GM12891 (cell line): ENCODE measurements around the gene ZDHHC14.

Experiments used
- PAX5 ChIP-seq: IDR thresholded peaks from 2 replicates; pipeline ENCODE4 v1.6.1; 2011; ENCODE audit warnings: low read length, moderate library complexity, mild to moderate bottlenecking; ENCODE audit not compliant: insufficient read depth, severe bottlenecking
- POLR2A ChIP-seq: IDR thresholded peaks from 2 replicates; pipeline ENCODE4 v1.6.1; 2011; ENCODE audit warnings: low read depth, low read length, control low read depth
- POLR2AphosphoS5 ChIP-seq: IDR thresholded peaks from 2 replicates; pipeline ENCODE4 v1.6.1; 2011; ENCODE audit warnings: low read depth, low read length, control low read depth

GRCh38 chr6:157471895-157472686, 91.1 kb downstream of the ZDHHC14 start:
- TF ChIP-seq POLR2A: no peak
- TF ChIP-seq PAX5: no peak
- TF ChIP-seq POLR2AphosphoS5: no peak
